Measurements from ENCODE around the gene RET.

DNA sequence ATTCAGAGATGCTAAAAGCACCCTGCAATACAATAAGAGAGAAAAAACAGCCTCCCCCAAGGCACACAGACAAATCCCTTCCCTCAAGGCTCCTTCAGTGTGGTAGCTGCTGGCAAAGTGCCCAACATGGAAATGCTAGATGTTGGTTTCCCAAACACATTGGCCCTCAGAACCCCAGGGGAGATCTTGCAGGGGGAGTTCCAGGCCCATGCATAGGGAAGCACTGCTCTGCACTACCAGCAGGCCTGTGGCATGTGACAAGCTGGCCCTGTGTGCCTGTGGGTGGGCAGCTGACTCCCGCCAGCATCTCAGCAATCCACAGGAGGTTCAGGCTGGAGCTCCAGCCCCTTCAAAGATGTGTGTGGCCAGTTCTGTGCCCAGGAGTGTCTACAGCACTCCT is 44.6 kb downstream of the RET start:
- TF ChIP-seq, protein P1, sequence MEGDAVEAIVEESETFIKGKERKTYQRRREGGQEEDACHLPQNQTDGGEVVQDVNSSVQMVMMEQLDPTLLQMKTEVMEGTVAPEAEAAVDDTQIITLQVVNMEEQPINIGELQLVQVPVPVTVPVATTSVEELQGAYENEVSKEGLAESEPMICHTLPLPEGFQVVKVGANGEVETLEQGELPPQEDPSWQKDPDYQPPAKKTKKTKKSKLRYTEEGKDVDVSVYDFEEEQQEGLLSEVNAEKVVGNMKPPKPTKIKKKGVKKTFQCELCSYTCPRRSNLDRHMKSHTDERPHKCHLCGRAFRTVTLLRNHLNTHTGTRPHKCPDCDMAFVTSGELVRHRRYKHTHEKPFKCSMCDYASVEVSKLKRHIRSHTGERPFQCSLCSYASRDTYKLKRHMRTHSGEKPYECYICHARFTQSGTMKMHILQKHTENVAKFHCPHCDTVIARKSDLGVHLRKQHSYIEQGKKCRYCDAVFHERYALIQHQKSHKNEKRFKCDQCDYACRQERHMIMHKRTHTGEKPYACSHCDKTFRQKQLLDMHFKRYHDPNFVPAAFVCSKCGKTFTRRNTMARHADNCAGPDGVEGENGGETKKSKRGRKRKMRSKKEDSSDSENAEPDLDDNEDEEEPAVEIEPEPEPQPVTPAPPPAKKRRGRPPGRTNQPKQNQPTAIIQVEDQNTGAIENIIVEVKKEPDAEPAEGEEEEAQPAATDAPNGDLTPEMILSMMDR (IDR thresholded peaks at IDR 0.05; ENCODE audit: poor library complexity), result no peak
- TF ChIP-seq EZH2phosphoT487 (IDR thresholded peaks at IDR 0.05; ENCODE audit: low read depth, severe bottlenecking, unreplicated experiment), result no peak

All from hepatocyte (in vitro differentiated cells).